Measurements from ENCODE around the gene SYCP2L.

DNA sequence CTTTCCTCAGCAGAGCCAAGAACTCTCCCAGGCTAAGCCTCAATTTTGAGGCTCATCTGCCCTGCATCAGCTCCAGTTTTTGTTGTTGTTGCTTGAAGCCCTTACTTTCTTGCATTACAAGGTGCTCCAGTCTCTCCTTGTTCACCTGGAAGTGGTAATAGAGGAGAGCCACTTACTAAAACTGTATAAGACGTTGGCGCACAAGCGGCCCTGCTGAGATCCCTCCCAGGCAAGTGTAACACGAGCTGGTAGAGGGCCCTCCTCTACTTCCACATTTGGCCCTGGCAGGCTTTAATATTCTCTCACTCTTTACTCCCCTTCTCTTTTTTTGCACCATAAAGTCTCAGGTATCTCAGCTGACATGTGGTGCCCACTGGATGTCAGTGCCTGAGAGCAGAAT lies 24.5 kb upstream of the SYCP2L start:
- TF ChIP-seq GATA2 (IDR thresholded peaks at IDR 0.05; ENCODE audit: low read depth, low read length) (no peak), GATA3 (IDR thresholded peaks at IDR 0.05; ENCODE audit: low read depth, low read length) (no peak)
